Cortex of kidney (tissue), 1 donor: ENCODE measurements around the gene PHACTR3.
"Not testable (repeated sequence)": the region's sequence is repeated elsewhere in the genome, so short reads cannot be mapped to it uniquely, and the experiment has no call there.

Source experiments
- DNase-seq: peaks from one replicate; lab custom pipeline; 2025; lab: John Stamatoyannopoulos, UW

The PHACTR3 gene

DNA sequence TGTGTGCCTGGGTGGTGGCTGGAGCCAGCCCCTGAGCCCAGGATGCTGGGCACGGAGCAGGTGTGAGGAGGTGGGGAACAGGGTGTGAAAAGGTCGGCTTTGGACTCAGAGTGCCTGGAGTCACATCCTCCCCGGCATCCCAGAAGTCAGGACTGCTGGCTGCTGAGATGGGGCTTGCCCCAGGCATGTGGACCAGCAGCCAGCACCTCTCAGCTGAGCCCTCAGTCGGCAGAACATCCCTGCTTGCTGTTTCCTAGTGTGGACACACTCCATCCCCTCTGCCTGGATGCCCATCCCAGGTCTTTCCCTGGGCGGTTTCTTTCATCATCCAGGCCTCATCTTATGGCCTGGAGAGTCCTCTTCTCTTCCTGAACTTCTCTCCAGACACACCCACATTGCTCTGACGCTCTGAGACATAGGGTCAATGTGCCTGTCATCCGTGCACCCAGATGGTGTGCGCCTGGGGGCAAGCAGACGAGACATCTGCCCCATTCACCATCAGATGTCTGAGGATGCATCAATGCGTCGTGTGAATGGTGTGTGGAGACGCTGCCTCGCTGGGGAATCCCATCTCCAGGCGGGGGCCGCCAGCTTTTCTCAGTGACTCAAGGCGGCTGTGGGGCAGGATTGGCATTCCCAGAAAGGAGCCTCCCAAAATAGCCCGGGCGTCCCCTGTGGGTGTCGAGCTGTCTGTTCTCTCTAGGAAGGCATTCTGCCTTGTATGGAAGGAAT is 224.9 kb downstream of the PHACTR3 start:
- DNase-seq: no peak

DNA sequence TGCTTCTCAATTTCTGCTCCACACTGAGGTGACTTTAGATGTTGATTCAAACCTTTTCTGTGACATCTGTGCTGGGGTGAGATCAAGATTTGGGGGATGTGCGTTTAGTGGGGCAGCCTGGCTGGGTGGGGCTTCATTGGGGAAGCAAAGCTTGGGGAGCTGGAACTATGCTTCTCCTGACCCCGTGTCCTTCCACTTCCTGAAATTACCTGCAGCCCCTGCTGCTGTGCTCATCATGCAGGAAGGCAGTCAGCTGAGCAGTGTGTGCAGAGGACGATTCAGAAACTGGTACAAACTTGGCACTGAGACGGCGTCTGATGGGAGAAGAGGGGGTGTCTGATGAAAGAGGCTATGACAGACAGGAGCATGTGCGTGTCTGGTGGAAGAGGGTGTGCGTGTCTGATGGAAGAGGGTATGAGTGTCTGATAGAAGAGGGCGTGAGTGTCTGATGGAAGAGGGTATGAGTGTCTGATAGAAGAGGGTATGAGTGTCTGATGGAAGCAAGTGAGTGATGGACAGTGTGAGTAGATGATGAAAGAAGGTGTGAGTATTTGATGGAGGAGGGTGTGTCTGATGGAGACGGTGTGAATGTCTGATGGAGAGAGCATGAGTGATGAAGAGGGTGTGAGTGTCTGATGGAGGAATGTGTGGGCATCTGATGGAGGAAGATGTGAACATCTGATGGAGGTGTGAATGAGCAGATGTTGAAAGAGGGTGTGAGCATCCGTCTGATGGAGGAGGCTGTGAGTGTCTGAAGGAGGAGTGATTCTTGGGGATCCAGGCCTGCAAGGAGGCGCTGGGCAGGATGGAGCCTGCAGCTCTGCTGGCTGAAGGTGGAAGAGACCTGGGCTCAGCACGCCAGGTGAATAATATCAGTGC is 225.7 kb downstream of the PHACTR3 start:
- no peak for DNase-seq

DNA sequence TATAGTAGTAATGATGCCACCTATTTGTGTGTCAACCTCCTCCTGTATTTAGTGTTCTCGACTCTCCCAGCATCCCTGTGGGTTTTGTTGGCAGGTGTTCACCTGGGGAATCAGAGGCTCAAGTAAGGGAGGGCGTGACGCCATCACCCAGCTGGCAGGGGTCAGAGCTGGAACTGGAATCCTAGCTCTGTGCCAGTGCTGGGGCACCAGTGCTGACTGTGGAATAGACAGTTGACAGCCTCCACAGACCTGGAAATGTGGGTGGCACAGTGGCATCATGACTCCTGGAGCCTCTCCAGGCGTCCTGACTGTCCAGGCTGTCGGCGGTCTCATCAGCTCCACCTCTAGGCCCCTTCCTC is 226.3 kb downstream of the PHACTR3 start:
- DNase-seq: no peak

DNA sequence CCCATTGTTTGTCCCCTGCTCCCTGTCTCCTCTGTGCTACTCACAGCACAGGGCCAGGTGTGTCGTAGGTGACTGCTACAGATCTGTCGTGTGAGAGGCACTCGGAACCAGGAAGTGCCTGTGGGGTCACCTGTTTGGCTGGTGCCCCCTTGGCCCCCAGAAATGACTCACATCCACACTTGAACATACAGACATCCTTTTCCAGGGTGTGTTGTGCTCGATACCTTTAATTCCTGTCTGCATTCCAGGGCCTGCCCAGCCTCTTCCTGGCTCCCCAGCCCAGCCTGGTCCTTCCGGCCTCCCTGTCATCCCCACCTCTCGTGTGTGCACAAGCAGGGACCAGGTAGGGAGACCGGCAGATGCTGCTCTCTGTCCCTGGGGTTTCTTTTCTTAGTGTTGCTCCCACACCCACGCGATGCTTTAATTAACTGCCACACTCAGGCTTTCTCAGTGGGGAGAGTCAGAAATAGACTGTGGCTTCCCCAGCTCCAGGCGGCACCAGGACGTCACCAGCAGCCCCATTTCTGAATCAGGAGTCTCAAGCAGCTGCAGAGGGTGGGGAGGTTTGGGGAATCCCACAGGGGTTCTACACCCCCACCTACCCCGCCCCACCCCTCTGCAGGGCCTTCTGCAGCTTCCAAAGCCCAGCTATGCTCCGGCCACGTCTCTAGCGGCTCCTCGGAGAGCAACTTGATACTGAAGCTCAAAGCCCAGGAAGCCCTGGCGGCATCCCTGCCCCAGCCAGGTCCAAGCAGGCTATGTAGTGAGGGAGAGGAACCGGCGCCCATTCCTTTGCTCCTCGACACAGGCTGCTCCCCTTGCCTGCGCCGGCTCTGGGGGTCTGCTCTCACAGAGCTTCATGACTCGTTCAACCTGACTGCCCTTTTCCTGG is 226.9 kb downstream of the PHACTR3 start:
- DNase-seq: no peak

DNA sequence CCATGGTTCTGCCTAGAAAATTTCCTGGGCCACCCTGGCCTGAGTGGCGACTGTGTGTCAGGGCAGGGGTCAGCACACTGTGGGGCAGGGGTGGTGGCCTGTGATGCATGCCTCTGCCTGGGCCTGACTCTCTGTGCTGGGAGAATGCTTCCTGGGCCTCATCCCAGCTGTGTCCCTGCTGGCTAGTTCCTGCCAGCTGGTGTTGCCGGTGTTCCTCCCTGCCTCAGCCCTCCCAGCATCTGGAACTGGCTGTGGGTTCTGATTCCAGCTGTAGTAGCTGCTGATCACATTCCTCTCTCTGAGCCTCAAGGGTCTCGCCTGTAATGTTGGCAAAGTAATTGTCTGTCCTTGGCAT is 227.6 kb downstream of the PHACTR3 start:
- DNase-seq: no peak

DNA sequence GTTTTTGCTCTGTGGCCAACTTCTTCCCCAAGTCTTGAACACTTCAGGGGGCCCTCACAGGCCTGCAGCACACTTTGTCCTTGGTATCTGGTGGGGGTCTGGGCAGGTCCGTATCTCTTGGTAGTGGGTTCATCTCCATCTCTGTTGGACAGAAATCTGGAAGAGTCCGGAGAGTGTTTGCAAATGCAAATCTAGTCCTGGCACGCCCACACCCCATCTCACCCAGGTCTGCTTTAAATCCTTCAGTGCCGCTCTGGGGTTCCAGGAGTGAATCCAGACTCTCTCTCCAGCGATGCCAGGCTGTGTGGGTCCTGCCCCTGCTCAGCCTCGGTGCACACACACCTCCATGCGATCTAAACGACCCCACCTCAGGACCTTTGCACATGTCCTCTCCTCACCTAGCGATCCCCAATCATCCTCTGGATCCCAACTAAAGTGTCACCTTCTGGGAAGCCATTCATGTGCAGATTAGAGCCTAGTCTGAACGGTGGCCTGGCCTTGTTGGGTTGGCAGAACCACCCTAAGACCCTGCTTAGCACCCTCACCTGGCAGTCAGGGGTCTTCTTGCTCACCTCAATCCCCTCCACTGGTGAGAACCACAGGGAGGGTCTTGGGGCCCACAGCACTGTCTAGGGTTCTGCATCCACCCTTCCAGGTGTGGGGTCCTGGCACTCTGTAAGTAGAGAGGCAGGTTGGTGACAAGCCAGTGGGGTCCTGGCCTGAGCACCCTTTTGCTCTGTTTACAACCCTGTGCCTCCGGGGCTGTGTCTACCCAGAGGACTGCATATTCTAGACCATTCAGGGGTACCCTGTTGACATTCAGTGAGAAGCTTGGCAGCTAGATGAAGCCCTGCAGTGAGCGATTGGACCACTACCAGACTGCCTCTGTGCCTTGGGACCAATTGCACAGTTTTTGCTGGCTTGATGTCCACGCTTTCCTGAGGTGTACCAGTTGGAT is 228.3 kb downstream of the PHACTR3 start:
- no peak for DNase-seq

DNA sequence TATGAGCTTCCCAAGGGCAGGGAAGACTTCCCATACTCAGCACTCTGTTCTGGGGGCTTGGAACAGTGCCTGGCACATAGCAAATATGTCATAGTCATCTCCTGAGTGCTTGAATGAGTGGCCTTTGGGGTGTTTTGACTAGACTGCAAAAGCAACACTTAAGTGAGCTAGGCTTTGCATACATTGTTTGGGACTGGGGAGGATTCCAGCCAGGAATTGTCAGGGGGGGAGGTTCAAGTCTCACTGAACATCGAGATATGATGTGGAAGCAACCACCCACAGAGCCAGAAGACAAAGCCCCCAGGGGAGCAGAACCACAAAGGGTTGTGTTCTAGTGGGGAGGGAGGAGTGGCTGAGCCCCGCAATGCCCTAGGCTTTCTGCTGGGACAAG is 230.7 kb downstream of the PHACTR3 start:
- DNase-seq: no peak

DNA sequence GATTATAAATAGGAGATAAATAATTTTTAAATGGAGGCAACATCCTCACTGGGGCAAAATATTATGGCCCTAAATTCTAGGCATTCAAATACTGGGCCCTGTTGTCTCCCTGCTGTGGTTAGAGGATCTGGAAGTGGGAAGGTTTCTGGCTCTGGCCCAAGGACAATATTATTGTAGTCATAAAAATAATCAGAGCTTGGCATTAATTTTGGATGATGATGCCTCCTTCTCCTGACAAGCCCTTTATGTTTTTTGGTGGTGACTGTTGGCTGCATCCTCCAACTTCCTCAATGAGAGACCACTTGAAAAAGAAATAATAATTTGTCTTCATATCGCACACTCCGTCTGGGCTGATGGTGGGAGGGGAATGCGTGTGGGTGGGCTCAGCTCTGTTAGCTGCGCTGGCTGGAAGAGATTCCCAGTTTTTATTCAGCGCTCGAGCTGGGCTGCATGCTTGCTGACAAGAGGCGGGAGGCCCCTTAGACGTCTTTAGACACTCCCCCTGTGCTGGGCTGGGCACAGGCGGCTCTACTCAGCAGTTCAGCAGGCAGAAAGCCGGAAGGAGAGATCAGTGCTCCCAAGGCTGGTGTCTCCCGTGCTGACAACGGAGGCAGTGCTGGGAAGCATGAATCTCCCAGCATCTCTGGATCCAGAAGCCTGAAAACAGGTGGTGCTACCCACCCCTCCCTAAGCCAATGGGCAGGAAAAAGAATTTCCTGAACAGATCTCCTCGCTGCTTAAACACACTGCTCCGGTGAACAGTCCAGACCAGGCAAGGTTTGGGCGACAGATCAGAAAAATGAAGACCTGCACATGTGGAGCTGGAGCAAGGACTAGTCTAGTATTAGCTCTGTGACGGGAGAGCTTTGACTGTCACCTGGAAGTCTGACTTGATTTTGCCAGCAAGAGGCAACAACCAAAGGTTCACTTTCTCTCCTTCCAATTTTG is 231.4 kb downstream of the PHACTR3 start:
- no peak for DNase-seq

DNA sequence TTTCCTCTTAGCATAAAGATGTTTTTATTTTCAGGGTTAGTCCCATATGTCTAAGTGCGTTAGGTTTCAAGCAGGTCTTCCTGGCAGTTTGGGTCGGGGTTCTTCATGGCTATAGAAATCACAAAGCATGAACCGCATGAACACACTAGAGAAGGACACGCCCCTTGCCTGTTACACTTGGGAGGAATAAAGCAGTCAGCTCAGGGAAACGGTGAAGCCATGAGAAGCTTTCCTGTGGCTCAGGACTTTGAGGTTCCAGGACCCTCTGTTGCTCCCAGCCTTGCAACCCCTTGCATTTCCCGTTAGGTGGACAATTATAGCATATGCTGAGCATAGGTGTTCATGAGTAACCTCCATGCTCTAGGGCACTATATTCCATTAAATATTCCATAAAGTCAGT is 232.4 kb downstream of the PHACTR3 start:
- no peak for DNase-seq

DNA sequence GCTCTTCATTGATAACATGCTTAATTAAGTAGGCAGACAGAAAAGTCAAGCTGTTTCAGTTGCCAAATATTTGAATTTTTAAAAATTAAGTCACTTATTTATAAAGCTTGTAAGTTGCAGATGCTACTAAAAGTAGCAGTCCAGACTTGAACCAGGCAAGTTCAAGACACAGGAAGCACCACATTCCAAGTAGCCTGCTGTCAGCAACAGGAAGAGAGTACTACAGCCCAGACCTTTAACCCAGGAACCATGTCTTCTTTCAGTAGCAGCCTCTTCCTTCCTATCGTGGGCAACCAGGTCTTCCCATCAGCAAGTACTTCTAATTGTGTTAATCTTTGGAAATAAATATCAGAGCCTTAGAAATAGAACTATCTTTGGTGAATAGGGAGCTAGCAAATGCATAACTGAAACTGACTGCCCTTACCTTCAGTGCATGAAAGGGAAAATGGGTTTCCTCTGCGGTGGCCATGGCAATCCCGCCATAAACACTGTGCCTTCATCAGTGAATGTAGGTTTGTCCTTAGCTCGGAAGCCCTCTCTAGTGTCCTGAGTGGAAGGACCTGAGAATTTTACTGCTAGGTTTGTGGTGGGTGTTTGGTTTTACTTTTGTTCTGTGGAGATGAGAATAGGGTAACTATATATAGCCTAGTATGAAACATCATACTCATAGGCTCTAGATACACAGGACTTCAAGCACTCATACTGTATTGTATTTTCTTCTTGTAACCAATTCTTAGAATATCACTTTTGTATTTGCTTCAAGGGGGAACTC is 233.5 kb downstream of the PHACTR3 start:
- DNase-seq: no peak

DNA sequence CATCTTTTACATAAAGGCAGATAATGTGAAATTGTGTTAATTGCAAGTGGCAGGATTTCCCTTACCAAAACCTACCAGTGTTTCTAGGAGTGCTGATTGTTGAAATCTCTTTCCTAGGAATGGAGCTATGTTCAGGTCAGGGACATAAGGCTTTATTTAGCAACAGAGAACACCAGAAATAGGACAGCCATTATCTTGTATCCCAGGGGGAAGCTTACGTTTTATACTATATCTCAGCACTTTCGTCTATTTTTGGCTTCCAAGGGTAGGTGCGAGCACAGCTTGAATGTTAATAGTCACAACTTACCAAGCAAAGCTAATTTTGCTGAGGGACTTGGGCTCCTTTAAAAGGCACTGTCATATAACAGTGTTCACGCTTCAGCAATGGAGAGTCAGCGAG is 235.1 kb downstream of the PHACTR3 start:
- DNase-seq: no peak

DNA sequence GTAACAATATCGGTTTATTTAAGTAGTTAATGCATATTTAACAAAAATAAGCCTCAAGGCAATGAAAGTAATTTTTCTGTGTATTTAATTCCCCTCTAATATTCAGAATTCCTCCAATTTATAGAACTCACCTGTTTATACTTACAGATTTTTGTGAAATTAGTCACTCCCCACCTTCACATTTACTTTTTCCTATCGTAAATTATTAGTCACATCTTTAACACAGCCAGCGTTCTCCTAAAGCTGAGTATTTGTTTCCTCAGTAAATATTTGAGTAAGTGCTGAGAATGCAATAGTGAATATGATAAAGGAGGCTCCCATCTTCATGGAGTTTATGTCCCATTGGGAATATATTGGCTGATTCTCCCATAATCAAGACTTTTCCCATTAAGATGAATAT is 241.1 kb downstream of the PHACTR3 start:
- no peak for DNase-seq

DNA sequence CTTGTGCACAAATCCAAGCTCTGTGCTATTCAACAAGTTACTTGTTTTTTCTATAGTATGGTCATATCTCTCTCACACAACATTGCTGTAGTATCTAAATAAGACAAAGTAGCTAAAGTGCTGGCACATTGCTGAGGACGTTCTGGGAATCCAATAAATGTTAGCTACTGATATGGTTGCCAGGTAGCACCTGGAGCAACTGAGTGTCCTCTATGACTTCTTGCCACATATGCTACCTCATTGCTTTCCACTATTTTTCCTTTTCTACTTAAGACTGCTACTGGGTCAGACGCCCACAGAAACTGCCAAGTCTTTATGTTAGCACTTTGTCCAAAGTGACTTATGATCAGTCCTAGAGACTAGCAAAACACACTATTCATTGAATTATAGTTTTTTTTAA is 243.8 kb downstream of the PHACTR3 start:
- no peak for DNase-seq

DNA sequence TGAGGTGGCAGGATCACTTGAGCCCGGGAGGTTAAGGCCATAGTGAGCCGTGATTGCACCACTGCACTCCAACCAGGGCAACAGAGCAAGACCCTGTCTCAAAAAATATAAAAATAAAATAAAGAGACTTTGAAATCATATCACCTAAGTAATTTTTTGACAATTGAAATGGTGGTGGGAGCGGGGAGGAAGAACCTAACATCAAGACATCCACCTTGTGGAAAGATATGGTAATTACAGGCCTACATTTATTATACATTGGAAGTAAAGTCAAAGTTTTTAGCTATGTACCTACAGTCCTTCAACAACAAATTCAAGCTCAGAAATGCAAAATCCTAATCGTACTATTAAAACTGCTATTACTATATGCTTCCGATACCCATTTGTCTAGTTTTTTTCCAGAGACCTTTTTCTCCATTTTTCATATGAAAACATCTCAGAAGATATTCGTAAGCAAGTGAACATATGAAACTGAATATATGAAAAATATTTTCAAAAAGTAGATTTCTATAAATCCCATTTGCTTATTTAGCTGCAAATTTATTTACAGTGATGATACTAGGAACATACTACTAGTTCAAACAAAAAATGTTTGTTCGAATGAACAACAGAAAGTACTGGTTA is 245.8 kb downstream of the PHACTR3 start:
- DNase-seq: no peak

DNA sequence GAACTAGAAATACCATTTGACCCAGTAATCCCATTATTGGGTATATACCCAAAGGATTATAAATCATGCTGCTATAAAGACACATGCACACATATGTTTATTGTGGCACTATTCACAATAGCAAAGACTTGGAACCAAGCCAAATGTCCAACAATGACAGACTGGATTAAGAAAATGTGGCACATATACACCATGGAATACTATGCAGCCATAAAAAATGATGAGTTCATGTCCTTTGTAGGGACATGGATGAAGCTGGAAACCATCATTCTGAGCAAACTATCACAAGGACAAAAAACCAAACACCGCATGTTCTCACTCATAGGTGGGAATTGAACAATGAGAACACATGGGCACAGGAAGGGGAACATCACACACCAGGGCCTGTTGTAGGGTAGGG is 252.2 kb downstream of the PHACTR3 start:
- DNase-seq: not testable (repeated sequence)

DNA sequence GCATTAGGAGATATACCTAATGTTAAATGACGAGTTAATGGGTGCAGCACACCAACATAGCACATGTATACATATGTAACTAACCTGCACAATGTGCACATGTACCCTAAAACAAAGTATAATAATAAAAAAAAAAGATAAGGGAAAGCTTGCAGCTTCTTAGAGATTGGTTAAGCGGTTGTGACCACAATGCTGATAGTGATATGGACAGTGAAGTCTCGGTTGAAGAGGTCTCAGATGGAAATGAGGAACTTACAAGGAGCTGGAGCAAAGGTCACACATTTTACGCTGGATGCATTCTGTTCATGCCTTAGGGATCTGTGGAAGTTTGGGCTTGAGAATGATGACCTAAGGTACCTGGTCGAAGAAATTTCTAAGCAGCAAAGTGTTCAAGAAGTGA is 252.6 kb downstream of the PHACTR3 start:
- not testable (repeated sequence) for DNase-seq

DNA sequence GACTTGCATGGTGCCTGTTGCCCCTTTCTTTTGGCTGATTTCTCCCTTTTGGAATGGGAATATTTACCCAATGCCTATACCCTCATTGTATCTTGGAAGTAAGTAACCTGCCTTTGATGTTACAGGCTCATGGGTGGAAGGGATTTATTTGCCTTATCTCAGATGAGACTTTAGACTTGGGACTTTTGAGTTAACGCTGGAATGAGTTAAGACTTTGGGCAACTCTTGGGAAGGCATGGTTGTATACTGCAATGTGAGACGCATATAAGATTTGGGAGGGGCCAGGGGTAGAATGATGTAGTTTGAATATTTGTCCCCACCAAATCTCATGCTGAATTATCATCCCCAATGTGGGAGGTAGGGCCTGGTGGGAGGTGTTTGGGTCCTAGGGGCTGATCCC is 253.6 kb downstream of the PHACTR3 start:
- DNase-seq: no peak

DNA sequence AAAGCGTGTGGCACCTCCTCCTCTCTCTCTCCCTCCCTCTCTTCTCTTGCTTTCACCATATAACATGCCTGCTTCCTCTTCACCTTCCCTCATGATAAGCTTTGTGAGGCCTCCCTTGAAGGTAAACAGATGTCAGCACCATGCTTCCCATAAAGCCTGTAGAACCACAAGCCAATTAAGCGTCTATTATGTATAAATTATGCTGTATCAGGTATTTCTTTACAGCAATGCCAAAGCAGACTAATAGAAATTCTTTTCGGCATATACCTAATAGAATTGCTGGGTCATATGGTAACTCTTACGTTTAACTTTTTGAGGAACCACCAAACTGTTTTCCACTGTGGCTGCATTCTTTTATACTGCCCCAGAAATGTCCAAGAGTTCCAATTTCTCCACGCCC is 254.1 kb downstream of the PHACTR3 start:
- DNase-seq: no peak

DNA sequence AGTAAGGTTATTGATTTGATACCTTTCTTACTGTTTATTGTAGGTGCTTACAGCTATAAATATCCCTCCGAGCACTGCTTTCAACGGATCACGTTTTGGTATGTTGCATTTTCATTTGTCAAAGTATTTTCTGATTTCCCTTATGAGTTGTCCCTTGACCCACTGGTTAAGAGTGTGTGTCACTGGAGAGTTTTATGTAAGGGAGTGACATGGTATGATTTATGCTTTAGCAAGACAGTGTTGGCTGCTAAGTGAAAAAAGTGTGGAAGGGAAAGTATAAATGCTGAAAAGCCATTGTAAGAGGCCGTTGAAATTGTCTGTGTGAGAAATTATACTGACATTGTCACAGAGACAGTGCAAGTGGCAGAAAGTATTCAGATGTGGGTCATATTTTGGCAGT is 257.1 kb downstream of the PHACTR3 start:
- DNase-seq: no peak
